ENCODE measurements around the gene ARID5B. TPM values are rescaled to one million over a fixed set of nuclear protein-coding genes. Genes with fewer than 3 reads are reported as not detected.

The ARID5B gene
- total and polyA plus RNA-seq, 2 experiments from 2014 or later = 53.2 to 55.0 TPM

DNA sequence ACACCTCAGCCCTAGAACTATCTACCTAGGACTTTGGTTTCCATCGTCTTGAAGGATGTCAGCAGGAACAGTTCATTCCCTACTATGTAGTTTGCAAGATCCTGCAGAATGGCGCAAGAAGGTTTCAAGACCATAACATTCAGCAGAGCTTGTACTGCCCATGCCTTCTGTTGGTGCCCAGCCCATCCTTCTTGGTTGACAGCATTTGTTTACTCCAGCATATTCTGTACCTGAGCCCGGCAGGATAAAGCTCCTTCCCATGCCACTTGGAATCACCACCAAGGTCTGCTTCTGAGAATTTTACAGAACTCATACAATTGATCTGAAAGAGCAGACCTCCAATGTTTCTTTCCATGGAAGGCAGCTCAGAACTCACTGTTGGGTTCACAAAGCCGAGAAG, 150.8 kb downstream of the ARID5B start:
- Histone ChIP-seq H3K79me2 (peaks cover 94% of the 10 kb centered on the region), H3K4me2 (peak overlapping the region; percentile 73), H3K9me2 (replicated peaks; ENCODE audit: insufficient read depth) (no peaks in the 10 kb centered on the region), H4K20me1 (ENCODE audit: insufficient read depth, poor library complexity, severe bottlenecking) (no peaks in the 10 kb centered on the region), H3K27ac (no peak overlapping the region), H3K4me3 (no peak overlapping the region), H3K4me1 (ENCODE audit: insufficient read depth) (peaks cover 44% of the 10 kb centered on the region), H2AFZ (no peak overlapping the region), H3K36me3 (replicated peaks; ENCODE audit: insufficient read depth, low read depth) (no peaks in the 10 kb centered on the region), H3K27me3 (no peaks in the 10 kb centered on the region), H3K9me3 (ENCODE audit: low read depth) (no peaks in the 10 kb centered on the region)
- TF ChIP-seq CTCF (IDR thresholded peaks at IDR 0.05; ENCODE audit: poor library complexity) (no peak), EZH2phosphoT487 (IDR thresholded peaks at IDR 0.05; ENCODE audit: low read depth, severe bottlenecking, unreplicated experiment) (no peak), EZH2 (IDR thresholded peaks at IDR 0.05; ENCODE audit: borderline replicate concordance) (no peak)
- no peak for DNase-seq (ENCODE audit: low spot score)
- 96% methylated on average over 4 of the region's 4 CpGs for WGBS (ENCODE audit: low lambda C conversion rate, missing lambda C conversion rate)

GRCh38 chr10:62053860-62054259, 152.4 kb downstream of the ARID5B start:
- Histone ChIP-seq H3K4me1 (ENCODE audit: insufficient read depth) (peaks cover 44% of the 10 kb centered on the region), H3K4me2 (peak overlapping the region; percentile 19), H3K36me3 (replicated peaks; ENCODE audit: insufficient read depth, low read depth) (no peaks in the 10 kb centered on the region), H2AFZ (no peak overlapping the region), H3K27ac (no peak overlapping the region), H3K4me3 (no peak overlapping the region), H4K20me1 (ENCODE audit: insufficient read depth, poor library complexity, severe bottlenecking) (peaks cover 3% of the 10 kb centered on the region), H3K79me2 (peaks cover 95% of the 10 kb centered on the region), H3K9me2 (replicated peaks; ENCODE audit: insufficient read depth) (no peaks in the 10 kb centered on the region), H3K9me3 (ENCODE audit: low read depth) (no peaks in the 10 kb centered on the region), H3K27me3 (no peaks in the 10 kb centered on the region)
- DNase-seq (ENCODE audit: low spot score) = no peak
- TF ChIP-seq CTCF (IDR thresholded peaks at IDR 0.05; ENCODE audit: poor library complexity) (no peak), EZH2 (IDR thresholded peaks at IDR 0.05; ENCODE audit: borderline replicate concordance) (no peak), EZH2phosphoT487 (IDR thresholded peaks at IDR 0.05; ENCODE audit: low read depth, severe bottlenecking, unreplicated experiment) (no peak)
- WGBS (ENCODE audit: low lambda C conversion rate, missing lambda C conversion rate) = 87% methylated on average over 2 of the region's 2 CpGs

- TF ChIP-seq EZH2 (IDR thresholded peaks at IDR 0.05; ENCODE audit: borderline replicate concordance) (no peak), CTCF (IDR thresholded peaks at IDR 0.05; ENCODE audit: poor library complexity) (no peak), EZH2phosphoT487 (IDR thresholded peaks at IDR 0.05; ENCODE audit: low read depth, severe bottlenecking, unreplicated experiment) (no peak)
- no peak overlapping the region for H3K4me3 ChIP-seq
- no peaks in the 10 kb centered on the region for H3K9me2 ChIP-seq (replicated peaks; ENCODE audit: insufficient read depth)
- no peaks in the 10 kb centered on the region for H3K9me3 ChIP-seq (ENCODE audit: low read depth)
- peak overlapping the region; percentile 19 for H3K4me2 ChIP-seq
- no peaks in the 10 kb centered on the region for H3K36me3 ChIP-seq (replicated peaks; ENCODE audit: insufficient read depth, low read depth)
- H3K79me2 ChIP-seq = peaks cover 94% of the 10 kb centered on the region
- peaks cover 3% of the 10 kb centered on the region for H4K20me1 ChIP-seq (ENCODE audit: insufficient read depth, poor library complexity, severe bottlenecking)
- no peak overlapping the region for H2AFZ ChIP-seq
- H3K4me1 ChIP-seq (ENCODE audit: insufficient read depth) = peaks cover 48% of the 10 kb centered on the region
- no peaks in the 10 kb centered on the region for H3K27me3 ChIP-seq
- peak overlapping the region; percentile 22 for H3K27ac ChIP-seq
- DNase-seq (ENCODE audit: low spot score) = no peak
Observed at GRCh38 chr10:62054408-62054807, 152.9 kb downstream of the ARID5B start.

DNA sequence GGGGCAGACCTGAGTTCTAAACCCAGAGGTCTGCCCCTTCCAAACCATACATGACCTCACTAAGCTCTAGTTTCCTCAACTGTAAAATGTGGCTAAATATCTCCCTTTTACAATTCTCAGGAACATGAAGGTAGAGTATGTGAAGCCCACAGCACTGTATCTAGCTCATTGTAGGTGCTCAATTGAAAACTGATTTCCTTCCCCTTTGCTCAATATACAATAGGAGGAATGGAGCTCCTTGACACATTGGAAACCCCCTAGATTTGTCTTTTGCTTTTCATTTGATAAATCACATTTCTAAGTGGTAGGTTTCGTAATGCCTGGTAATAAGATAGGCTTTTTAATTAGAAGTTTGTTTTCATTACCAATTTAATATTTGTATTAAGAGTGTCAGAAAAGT, 153.3 kb downstream of the ARID5B start:
- DNase-seq (ENCODE audit: low spot score) = no peak
- peaks cover 91% of the 10 kb centered on the region for H3K79me2 ChIP-seq
- peaks cover 52% of the 10 kb centered on the region for H3K4me1 ChIP-seq (ENCODE audit: insufficient read depth)
- peaks cover 2% of the 10 kb centered on the region for H3K36me3 ChIP-seq (replicated peaks; ENCODE audit: insufficient read depth, low read depth)
- H4K20me1 ChIP-seq (ENCODE audit: insufficient read depth, poor library complexity, severe bottlenecking) = peaks cover 3% of the 10 kb centered on the region
- H3K4me2 ChIP-seq = peak overlapping the region; percentile 19
- peak overlapping the region; percentile 22 for H3K27ac ChIP-seq
- no peaks in the 10 kb centered on the region for H3K9me3 ChIP-seq (ENCODE audit: low read depth)
- H2AFZ ChIP-seq = no peak overlapping the region
- no peak overlapping the region for H3K4me3 ChIP-seq
- WGBS (ENCODE audit: low lambda C conversion rate, missing lambda C conversion rate) = 96% methylated on average over 1 of the region's 1 CpG
- no peaks in the 10 kb centered on the region for H3K9me2 ChIP-seq (replicated peaks; ENCODE audit: insufficient read depth)
- no peaks in the 10 kb centered on the region for H3K27me3 ChIP-seq
- TF ChIP-seq EZH2 (IDR thresholded peaks at IDR 0.05; ENCODE audit: borderline replicate concordance) = no peak
- no peak for TF ChIP-seq CTCF (IDR thresholded peaks at IDR 0.05; ENCODE audit: poor library complexity)
- no peak for TF ChIP-seq EZH2phosphoT487 (IDR thresholded peaks at IDR 0.05; ENCODE audit: low read depth, severe bottlenecking, unreplicated experiment)
